Prostate gland (tissue), 2 donors: Measurements from ENCODE around the gene AGBL4.

Experiments
- CTCF ChIP-seq, 4 experiments: fragments of 200-600 bp in 2 of 4; fragments of 450-650 bp in 2 of 4; sonication (generic) in 2 of 4; IDR thresholded peaks; 1 replicate in 3 of 4; 2 replicates in 1 of 4; pipeline ENCODE4 v1.5.1; 2016 to 2019; ENCODE audit warnings: antibody characterized with exemption in 4 of 4, mild to moderate bottlenecking in 2 of 4, moderate library complexity in 2 of 4
- POLR2A ChIP-seq: fragments of 450-650 bp; IDR thresholded peaks from one replicate; pipeline ENCODE4 v1.6.1; 2016; ENCODE audit warnings: antibody characterized with exemption, mild to moderate bottlenecking

DNA sequence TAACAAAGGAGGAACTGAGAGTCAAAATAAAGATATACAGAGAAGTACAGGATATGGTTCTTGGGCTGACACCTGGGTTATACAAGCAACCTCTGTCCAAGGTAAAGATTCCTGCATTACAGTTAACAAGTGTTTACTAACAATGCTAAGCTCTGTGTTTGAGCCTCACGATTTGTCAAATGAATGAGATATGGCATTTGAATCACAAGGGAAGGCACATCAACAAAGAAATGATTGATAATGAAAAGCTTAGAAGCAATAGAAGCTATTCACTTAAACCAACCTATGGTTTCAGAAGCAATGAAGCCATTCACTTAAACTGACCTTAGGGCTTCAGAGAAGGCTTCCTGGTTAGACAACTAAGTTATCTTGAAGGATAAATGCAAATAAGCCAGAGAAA is 199.5 kb downstream of the AGBL4 start:
- no peak for TF ChIP-seq POLR2A
- no peak for TF ChIP-seq CTCF (IDR thresholded peaks at IDR 0.05)
